IMR-90 (cell line): Measurements from ENCODE around the gene HIRA. TPM values are rescaled to one million over a fixed set of nuclear protein-coding genes. Genes with fewer than 3 reads are reported as not detected.

Experiments
- ATAC-seq: fragments of 200-7000 bp; cut with Tn5 transposase; 2 replicates; pipeline ENCODE4 v1.9.1; 2020; ENCODE audit warnings: low read depth, mild to moderate bottlenecking, moderate library complexity
- BruUV-seq: library from RNA; stranded (reverse); fragments of 400-500 nt; replicated peaks from 2 replicates; lab custom pipeline; 2021; lab: Mats Ljungman, UMichigan
- CTCF ChIA-PET: fragments of 300-600 bp; formaldehyde crosslinking; extraction: SDS; loops from one replicate; lab custom pipeline; 2021; ENCODE audit warnings: antibody characterized with exemption; lab: Yijun Ruan, JAX
- POLR2A ChIA-PET: fragments of 300-600 bp; sonication (Branson Sonifier 250); formaldehyde crosslinking; loops from one replicate; lab custom pipeline; 2022; ENCODE audit warnings: antibody characterized with exemption; ENCODE audit not compliant: unreplicated experiment; lab: Charles Lee
- DNase-seq: peaks from one replicate; pipeline ENCODE4 v3.0.0; 2013
- H2AFZ ChIP-seq: replicated peaks from 2 replicates; pipeline ENCODE3; 2013; ENCODE audit warnings: low read length, mild to moderate bottlenecking; ENCODE audit not compliant: poor library complexity
- H2AK5ac ChIP-seq: 2 replicates; pipeline ENCODE4 v1.6.1; 2013; ENCODE audit warnings: low read depth, low read length, inconsistent platforms
- H2AK9ac ChIP-seq: replicated peaks from 2 replicates; pipeline ENCODE3; 2013; ENCODE audit warnings: mild to moderate bottlenecking, low read depth, low read length, moderate library complexity; ENCODE audit not compliant: poor library complexity
- H2BK120ac ChIP-seq: 2 replicates; pipeline ENCODE4 v1.6.1; 2013; ENCODE audit warnings: low read depth, low read length, inconsistent platforms
- H2BK15ac ChIP-seq: 3 replicates; pipeline ENCODE4 v1.6.1; 2013; ENCODE audit warnings: low read depth, low read length, inconsistent platforms
- H2BK20ac ChIP-seq: 2 replicates; pipeline ENCODE4 v1.6.1; 2013; ENCODE audit warnings: low read depth, mild to moderate bottlenecking, inconsistent platforms, low read length, moderate library complexity
- H2BK5ac ChIP-seq: 2 replicates; pipeline ENCODE4 v1.6.1; 2013; ENCODE audit warnings: mild to moderate bottlenecking, low read depth, low read length, inconsistent platforms; ENCODE audit not compliant: poor library complexity, severe bottlenecking
- H3K14ac ChIP-seq: replicated peaks from 2 replicates; pipeline ENCODE4 v1.6.1; 2013; ENCODE audit warnings: low read depth, low read length, inconsistent platforms
- H3K18ac ChIP-seq: 2 replicates; pipeline ENCODE4 v1.6.1; 2013; ENCODE audit warnings: low read depth, low read length, control low read depth
- H3K23ac ChIP-seq: 2 replicates; pipeline ENCODE4 v1.6.1; 2013; ENCODE audit warnings: low read depth, low read length, inconsistent platforms
- H3K27ac ChIP-seq: 2 replicates; pipeline ENCODE4 v1.5.1; 2013; ENCODE audit warnings: mild to moderate bottlenecking, control low read depth, low read length; ENCODE audit not compliant: insufficient read depth
- H3K27me3 ChIP-seq: 2 replicates; pipeline ENCODE4 v1.6.1; 2013; ENCODE audit warnings: low read length; ENCODE audit not compliant: control insufficient read depth, insufficient read depth
- H3K36me3 ChIP-seq: 2 replicates; pipeline ENCODE4 v1.6.1; 2013; ENCODE audit warnings: low read length, mixed read lengths; ENCODE audit not compliant: control insufficient read depth, insufficient read depth
- H3K4ac ChIP-seq: 2 replicates; pipeline ENCODE4 v1.6.1; 2013; ENCODE audit warnings: low read depth, low read length, inconsistent platforms
- H3K4me1 ChIP-seq: 2 replicates; pipeline ENCODE4 v1.6.1; 2013; ENCODE audit warnings: low read length, mixed read lengths; ENCODE audit not compliant: control insufficient read depth, insufficient read depth
- H3K4me2 ChIP-seq: 2 replicates; pipeline ENCODE4 v1.6.1; 2013; ENCODE audit warnings: low read depth, mild to moderate bottlenecking, control low read depth, low read length, moderate library complexity
- H3K4me3 ChIP-seq: 2 replicates; pipeline ENCODE4 v1.5.1; 2013; ENCODE audit warnings: low read depth, mild to moderate bottlenecking, control low read depth, low read length, moderate library complexity; ENCODE audit not compliant: insufficient read depth
- H3K56ac ChIP-seq: 2 replicates; pipeline ENCODE4 v1.6.1; 2013; ENCODE audit warnings: low read length, inconsistent platforms; ENCODE audit not compliant: insufficient read depth; ENCODE audit errors: extremely low read depth
- H3K79me1 ChIP-seq, 2 experiments: 2 replicates each; pipeline ENCODE4 v1.6.1; 2013; ENCODE audit warnings: low read length in 2 of 2, inconsistent platforms in 1 of 2, low read depth in 1 of 2
- H3K9ac ChIP-seq: 2 replicates; pipeline ENCODE4 v1.6.1; 2013; ENCODE audit warnings: low read depth, low read length, control low read depth
- H3K9me1 ChIP-seq: 2 replicates; pipeline ENCODE4 v1.6.1; 2013; ENCODE audit warnings: low read length, inconsistent platforms; ENCODE audit not compliant: insufficient read depth
- H3K9me3 ChIP-seq: 2 replicates; pipeline ENCODE4 v1.6.1; 2013; ENCODE audit warnings: low read length; ENCODE audit not compliant: control insufficient read depth, insufficient read depth
- H4K20me1 ChIP-seq: 2 replicates; pipeline ENCODE4 v1.6.1; 2013; ENCODE audit warnings: low read length, inconsistent platforms; ENCODE audit not compliant: insufficient read depth
- H4K5ac ChIP-seq: 2 replicates; pipeline ENCODE4 v1.6.1; 2013; ENCODE audit warnings: mild to moderate bottlenecking, low read depth, low read length, control low read depth
- H4K8ac ChIP-seq, 2 experiments: 2 replicates each; pipeline ENCODE4 v1.6.1; 2013; ENCODE audit warnings: low read depth in 2 of 2, low read length in 2 of 2, control low read depth in 1 of 2, inconsistent platforms in 1 of 2
- H4K91ac ChIP-seq: 2 replicates; pipeline ENCODE4 v1.6.1; 2013; ENCODE audit warnings: low read depth, low read length, inconsistent platforms; ENCODE audit not compliant: insufficient read depth
- BHLHE40 ChIP-seq: fragments of 150-350 bp; IDR thresholded peaks from 2 replicates; pipeline ENCODE4 v1.6.1; 2016; ENCODE audit warnings: mild to moderate bottlenecking, low read depth, low read length
- CEBPB ChIP-seq: IDR thresholded peaks from 2 replicates; pipeline ENCODE4 v1.6.1; 2012; ENCODE audit warnings: low read depth, low read length, improper control_type of control experiment
- CHD1 ChIP-seq: IDR thresholded peaks from 2 replicates; pipeline ENCODE4 v1.6.1; 2012; ENCODE audit warnings: low read depth, low read length, improper control_type of control experiment
- FOS ChIP-seq: fragments of 150-350 bp; IDR thresholded peaks from 2 replicates; pipeline ENCODE4 v1.6.1; 2016; ENCODE audit warnings: low read depth, low read length
- MXI1 ChIP-seq: IDR thresholded peaks from 2 replicates; pipeline ENCODE4 v1.6.1; 2012; ENCODE audit warnings: low read depth, mild to moderate bottlenecking, low read length, moderate library complexity, borderline replicate concordance
- POLR2A ChIP-seq: IDR thresholded peaks from 2 replicates; pipeline ENCODE4 v1.6.1; 2012; ENCODE audit warnings: mild to moderate bottlenecking, low read depth, low read length
- RAD21 ChIP-seq: IDR thresholded peaks from 2 replicates; pipeline ENCODE4 v1.6.1; 2012; ENCODE audit warnings: low read length, improper control_type of control experiment
- RCOR1 ChIP-seq: IDR thresholded peaks from 2 replicates; pipeline ENCODE4 v1.6.1; 2012; ENCODE audit warnings: mild to moderate bottlenecking, low read length, improper control_type of control experiment; ENCODE audit not compliant: insufficient replicate concordance
- USF2 ChIP-seq: fragments of 150-350 bp; IDR thresholded peaks from 2 replicates; pipeline ENCODE4 v1.6.1; 2017; ENCODE audit warnings: mild to moderate bottlenecking, antibody characterized with exemption, low read length, low read depth
- dilution Hi-C: fragments of 300-500 bp; cut with HindIII; formaldehyde crosslinking; loops from one replicate; pipeline ENCODE4 v1.14.3; 2018; ENCODE audit warnings: low sequenced_read_pairs; ENCODE audit not compliant: unreplicated experiment
- in situ Hi-C: fragments of 300-500 bp; cut with MboI; formaldehyde crosslinking; loops from 3 replicates; pipeline ENCODE4 v1.14.3; 2019; ENCODE audit warnings: low sequenced_read_pairs, inconsistent platforms, mixed read lengths
- intact Hi-C: fragments of 100-400 bp; cut with micrococcal nuclease; formaldehyde crosslinking; loops from 2 replicates; pipeline ENCODE4 v1.10.0; 2022
- polyA plus RNA-seq, 3 experiments: library from polyadenylated mRNA; depleted of rRNA; stranded (reverse); fragments of >200 nt; gene quantifications; 2 replicates each; pipeline ENCODE4 v1.2.3, GENCODE V29; 2012; ENCODE audit warnings: low replicate concordance in 1 of 3
- total RNA-seq: library from RNA; depleted of rRNA; stranded (reverse); fragments of >200 nt; gene quantifications from 2 replicates; pipeline ENCODE4 v1.2.3, GENCODE V29; 2012

HIRA gene
- total and polyA plus RNA-seq, 2 of the 4 experiments (the other 2 are of a cell fraction), result 14.5 to 24.2 TPM

- TF ChIP-seq CHD1 (no peak), POLR2A (no peak), BHLHE40 (no peak), CEBPB (no peak), USF2 (no peak), MXI1 (no peak), RCOR1 (no peak), FOS (no peak), RAD21 (no peak)
- ChIA-PET POLR2A (no interaction called here), CTCF (no interaction called here)
- no peak overlapping the region for H3K9ac ChIP-seq
- H3K23ac ChIP-seq, result no peak overlapping the region
- H2BK20ac ChIP-seq, result no peak overlapping the region
- no peak overlapping the region for H2BK15ac ChIP-seq
- H3K9me3 ChIP-seq, result no peaks in the 10 kb centered on the region
- no peak overlapping the region for H2BK5ac ChIP-seq
- H2AFZ ChIP-seq, result no peak overlapping the region
- H3K4me2 ChIP-seq, result no peak overlapping the region
- H3K4me3 ChIP-seq, result no peak overlapping the region
- no peak overlapping the region for H2AK5ac ChIP-seq
- 0 out of 2 replicates have a peak, but pooled peaks cover 4% of the 10 kb centered on the region for H3K9me1 ChIP-seq
- H3K27ac ChIP-seq, result no peak overlapping the region
- no peak overlapping the region for H2AK9ac ChIP-seq
- H3K36me3 ChIP-seq, result peaks cover 56% of the 10 kb centered on the region
- H4K20me1 ChIP-seq, result no peaks in the 10 kb centered on the region
- no peak overlapping the region for H3K4ac ChIP-seq
- H4K5ac ChIP-seq, result no peak overlapping the region
- dilution Hi-C loops, result no loop called here
- no peaks in the 10 kb centered on the region for H3K4me1 ChIP-seq
- no peak overlapping the region for H3K14ac ChIP-seq
- no TSS peak for BruUV-seq
- H4K91ac ChIP-seq, result no peak overlapping the region
- no peak overlapping the region for H3K18ac ChIP-seq
- no peaks in the 10 kb centered on the region; a peak in 1 of 4 replicates for H3K79me1 ChIP-seq
- no peaks in the 10 kb centered on the region for H3K27me3 ChIP-seq
- no peak for DNase-seq
- no peak for ATAC-seq
- H2BK120ac ChIP-seq, result no peak overlapping the region
- in situ Hi-C loops, result no loop called here
- no peak overlapping the region for H3K56ac ChIP-seq
- H4K8ac ChIP-seq, result no peak overlapping the region
- intact Hi-C loops, result no loop called here
These were observed 53.2 kb downstream of the HIRA start for GRCh38 chr22:19378344-19378674.
